Small intestine (tissue), 7 donors: ENCODE measurements around the gene AIPL1. TPM values are rescaled to one million over a fixed set of nuclear protein-coding genes. Genes with fewer than 3 reads are reported as not detected.

Experiments
- DNase-seq, 2 donors: peaks; one replicate each; pipeline versions ENCODE4 v3.0.0 to v3.0.0-alpha.2; 2013
- FAIRE-seq: peaks from 2 replicates; lab custom pipeline; 2012; peaks lifted over from hg19 to GRCh38; lab: Jason Lieb, UNC
- H3K27ac ChIP-seq, 3 donors: one replicate each; pipeline ENCODE4 v1.5.1; 2013; ENCODE audit warnings: low read length in 2 of 3, mild to moderate bottlenecking in 2 of 3, control low read depth in 1 of 3, inconsistent platforms in 1 of 3, low read depth in 1 of 3, moderate library complexity in 1 of 3
- H3K27me3 ChIP-seq, 3 donors: one replicate each; pipeline ENCODE4 v1.6.1; 2013; ENCODE audit warnings: low read length in 3 of 3, inconsistent platforms in 1 of 3; ENCODE audit not compliant: control insufficient read depth in 3 of 3, insufficient read depth in 3 of 3
- H3K36me3 ChIP-seq, 3 donors: one replicate each; pipeline ENCODE4 v1.6.1; 2013; ENCODE audit warnings: low read length in 3 of 3, inconsistent platforms in 1 of 3, low read depth in 1 of 3, mild to moderate bottlenecking in 1 of 3, moderate library complexity in 1 of 3; ENCODE audit not compliant: control insufficient read depth in 3 of 3, insufficient read depth in 2 of 3
- H3K4me1 ChIP-seq, 3 donors: one replicate each; pipeline ENCODE4 v1.6.1; 2013; ENCODE audit warnings: low read length in 2 of 3, inconsistent platforms in 1 of 3, low read depth in 1 of 3, mild to moderate bottlenecking in 1 of 3, moderate library complexity in 1 of 3; ENCODE audit not compliant: control insufficient read depth in 3 of 3, insufficient read depth in 2 of 3
- H3K4me3 ChIP-seq, 3 donors: one replicate each; pipeline ENCODE4 v1.5.1; 2013; ENCODE audit warnings: low read length in 3 of 3, control low read depth in 1 of 3, inconsistent platforms in 1 of 3, low read depth in 1 of 3, mild to moderate bottlenecking in 1 of 3, moderate library complexity in 1 of 3
- H3K9me3 ChIP-seq, 2 donors: one replicate each; pipeline ENCODE4 v1.6.1; 2013; ENCODE audit warnings: low read depth in 1 of 2, low read length in 1 of 2; ENCODE audit not compliant: control insufficient read depth in 2 of 2, insufficient read depth in 1 of 2
- WGBS, 3 donors: extraction: QIAGEN DNeasy Blood & Tissue Kit; methylation state at CpG; one replicate each; pipeline ENCODE4 v1.1.7; 2013; 5-methylcytosine and 5-hydroxymethylcytosine counted together
- polyA plus RNA-seq, 4 donors: library from polyadenylated mRNA; stranded (reverse) in 3 of 4; unstranded in 1 of 4; fragments of 200-250 nt in 3 of 4; fragments of 120-200 nt in 1 of 4; gene quantifications; one replicate each; pipeline versions ENCODE4 v1.2.1 to v1.2.3, GENCODE V29; 2013
- donor health status: healthy with polysubstance abuse.
- donor health status: control.
- donor health status: control.
- donor health status: Bipolar disorder and iron deficiency.
- donor health status: healthy.

AIPL1 gene
- polyA plus RNA-seq, 4 donors: not detected

DNA sequence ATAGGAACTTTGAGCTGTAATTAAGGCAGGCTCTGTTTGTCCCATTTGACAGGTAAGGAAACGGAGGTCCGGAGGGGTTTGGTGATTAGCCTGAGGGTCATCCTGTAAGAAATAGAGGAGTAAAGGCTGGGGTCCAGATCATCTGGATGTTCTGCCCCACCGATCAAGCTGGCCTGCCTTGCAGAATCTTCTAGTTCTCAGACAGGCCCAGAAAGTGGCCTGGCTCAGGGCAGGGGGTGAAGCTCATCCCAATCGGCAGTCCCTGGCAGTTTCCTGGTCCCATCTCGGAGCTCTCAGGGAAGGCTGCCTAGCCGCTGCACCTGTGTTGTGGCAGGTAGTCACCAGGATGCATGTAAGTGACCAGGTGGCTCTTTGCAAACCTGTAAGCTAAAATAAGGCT is 13.6 kb upstream of the AIPL1 start:
- DNase-seq (no peak), FAIRE-seq (no peak)
- Histone ChIP-seq H3K36me3 (peaks cover 0 to 15% (median 0%) of the 10 kb centered on the region in 3 donors), H3K9me3 (no peaks in the 10 kb centered on the region), H3K4me1 (no peaks in the 10 kb centered on the region), H3K27me3 (no peaks in the 10 kb centered on the region), H3K27ac (no peak overlapping the region), H3K4me3 (no peak overlapping the region)
- 93 to 96% (median 95%) methylated on average over 6 of the region's 6 CpGs for WGBS, 3 donors

DNA sequence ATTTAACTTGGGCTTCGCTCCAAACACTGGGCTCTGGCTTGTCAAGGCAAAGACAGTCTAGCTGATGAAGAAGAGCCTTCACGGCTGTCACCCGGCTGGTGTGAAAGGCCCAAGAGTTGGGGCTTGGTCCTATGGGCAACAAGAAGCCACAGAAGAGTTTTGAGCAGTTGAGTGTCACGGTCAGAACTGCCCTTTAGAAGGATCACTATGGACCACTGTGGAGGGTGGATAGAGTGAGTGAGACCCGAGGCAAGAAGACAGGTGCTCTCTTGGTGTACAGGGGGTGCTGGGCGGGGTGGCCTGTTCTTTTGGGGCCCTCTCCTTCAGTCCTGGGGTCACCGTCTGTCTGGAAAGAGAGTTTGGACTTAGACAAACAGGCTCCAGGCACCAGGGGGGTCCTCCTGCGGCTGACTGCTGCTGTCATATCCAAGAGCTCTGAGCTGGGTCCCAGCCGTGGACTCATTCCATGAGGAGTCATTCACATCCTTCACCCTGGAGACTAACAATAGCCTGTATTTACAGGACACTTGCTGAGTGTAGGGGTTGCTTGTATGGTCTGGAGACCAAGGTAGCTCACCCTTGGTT is 11.7 kb upstream of the AIPL1 start:
- Histone ChIP-seq H3K4me1 (no peaks in the 10 kb centered on the region), H3K4me3 (no peak overlapping the region), H3K9me3 (no peaks in the 10 kb centered on the region), H3K27ac (no peak overlapping the region), H3K36me3 (peaks cover 0 to 15% (median 0%) of the 10 kb centered on the region in 3 donors), H3K27me3 (no peaks in the 10 kb centered on the region)
- no peak for FAIRE-seq
- WGBS, 3 donors: 87 to 92% (median 90%) methylated on average over 9 of the region's 9 CpGs
- DNase-seq: no peak

GRCh38 chr17:6444571-6445335 is 9.8 kb upstream of the AIPL1 start:
- 32 to 37% (median 37%) methylated on average over 33 to 36 of the region's 36 CpGs for WGBS, 3 donors
- Histone ChIP-seq H3K4me1 (no peaks in the 10 kb centered on the region), H3K36me3 (peaks cover 0 to 15% (median 0%) of the 10 kb centered on the region in 3 donors), H3K27ac (no peak overlapping the region), H3K4me3 (peak overlapping the region in 2 of 3 donors; percentile 46 to 56), H3K27me3 (no peaks in the 10 kb centered on the region), H3K9me3 (no peaks in the 10 kb centered on the region)
- no peak for DNase-seq
- FAIRE-seq: no peak

DNA sequence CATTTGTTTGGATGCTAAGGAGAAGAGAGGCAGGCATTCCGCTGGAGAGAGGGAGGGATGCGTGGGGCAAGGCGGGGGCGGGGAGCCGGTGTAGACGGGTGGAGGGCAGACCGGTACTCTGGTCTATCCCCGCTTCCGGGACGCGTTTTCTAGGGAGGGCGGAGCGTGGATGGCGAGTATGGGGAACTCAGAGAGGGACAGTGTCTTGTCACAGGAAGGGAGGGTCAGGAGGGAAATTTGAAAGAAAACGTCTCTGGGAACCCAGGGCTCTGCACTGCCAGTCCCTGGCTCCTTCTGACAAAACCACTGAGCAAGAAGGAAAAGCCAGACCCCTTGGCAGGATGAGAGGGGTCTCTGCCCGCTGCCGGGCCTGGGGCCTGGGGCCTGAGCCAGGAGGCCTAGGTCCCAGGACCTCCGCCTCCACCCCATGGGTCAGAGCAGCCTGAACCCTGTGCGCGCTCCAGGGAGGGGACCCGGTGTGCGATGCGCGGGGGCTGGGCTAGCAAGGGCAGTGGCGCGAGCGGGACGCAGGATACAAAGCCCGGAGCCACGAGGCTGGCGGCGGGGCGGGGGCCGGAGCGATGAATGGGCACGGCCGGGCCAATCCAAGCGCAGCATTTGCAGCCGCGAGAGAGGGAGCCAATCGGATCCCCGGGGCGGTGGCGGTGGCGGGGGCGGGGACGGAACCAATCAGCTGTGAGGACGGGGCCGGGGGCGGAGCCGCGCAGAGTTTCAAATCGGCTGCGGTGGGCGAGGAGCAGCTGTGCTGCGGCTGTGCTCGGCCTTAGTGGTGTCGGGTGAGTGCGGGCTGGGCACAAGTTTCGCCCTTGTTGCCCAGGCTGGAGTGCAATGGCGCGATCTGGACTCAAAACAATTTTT is 9.0 kb upstream of the AIPL1 start, which contains the start of gene PIMREG:
Gene PIMREG, plus strand, starts transcription at position 764 of the 879 bp plus-strand sequence. CDS start 656 bp downstream, outside the sequence.
- no peaks in the 10 kb centered on the region for H3K4me1 ChIP-seq
- H3K27me3 ChIP-seq: no peaks in the 10 kb centered on the region
- peak within 1 kb of the TSS in 2 of 3 donors; percentile 48 to 75 for H3K27ac ChIP-seq
- H3K36me3 ChIP-seq: peaks cover 0 to 11% (median 0%) of the 10 kb centered on the region in 3 donors
- no peaks in the 10 kb centered on the region for H3K9me3 ChIP-seq
- DNase-seq (peak; percentile 92 to 99), FAIRE-seq (no peak)
- peak within 1 kb of the TSS; percentile 46 to 56 (median 46) for H3K4me3 ChIP-seq
- WGBS, 3 donors: 1% methylated on average over 59 to 62 of the region's 62 CpGs

DNA sequence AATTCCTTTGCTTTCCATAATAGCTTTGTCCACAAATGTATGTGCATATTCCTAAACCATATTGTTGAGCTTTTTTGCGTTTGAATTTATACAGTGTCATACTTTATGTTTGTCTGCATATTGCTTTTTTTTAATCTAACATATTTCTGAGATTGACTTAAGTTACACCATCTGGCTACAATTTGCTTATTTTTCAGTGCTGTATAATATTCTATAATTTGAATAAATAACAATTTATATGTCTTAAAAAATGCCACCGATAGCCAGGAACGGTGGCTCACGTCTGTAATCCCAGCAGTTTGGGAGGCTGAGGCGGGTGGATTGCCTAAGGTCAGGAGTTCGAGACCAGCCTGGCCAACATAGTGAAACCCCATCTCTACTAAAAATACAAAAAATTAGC is 7.9 kb upstream of the AIPL1 start:
- Histone ChIP-seq H3K27me3 (no peaks in the 10 kb centered on the region), H3K4me3 (no peak overlapping the region), H3K9me3 (no peaks in the 10 kb centered on the region), H3K36me3 (peaks cover 0 to 5% (median 0%) of the 10 kb centered on the region in 3 donors), H3K4me1 (no peaks in the 10 kb centered on the region), H3K27ac (no peak overlapping the region)
- DNase-seq: no peak
- FAIRE-seq: no peak
- WGBS, 3 donors: 57 to 63% (median 61%) methylated on average over 6 of the region's 6 CpGs

DNA sequence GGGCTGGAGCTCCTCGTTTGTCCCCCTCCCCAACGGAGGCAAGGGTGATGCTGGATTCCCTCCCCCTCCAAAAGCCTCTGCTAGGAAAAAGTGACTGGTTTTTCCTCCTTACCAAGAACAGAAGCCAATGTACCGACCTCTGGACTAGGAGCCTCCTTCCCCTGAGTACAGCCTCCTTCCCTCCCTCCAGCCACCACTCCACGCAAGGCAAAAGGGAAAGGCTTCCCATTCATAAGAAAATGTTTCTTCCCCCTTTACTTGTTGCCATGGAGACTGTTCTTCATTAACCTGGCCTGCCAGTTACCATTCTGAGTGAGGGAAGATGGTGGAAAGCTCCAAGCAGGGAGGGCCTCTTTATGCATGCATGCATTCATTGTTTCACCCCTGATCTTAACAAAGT is 5.0 kb upstream of the AIPL1 start:
- H3K4me1 ChIP-seq: no peaks in the 10 kb centered on the region

GRCh38 chr17:6437956-6438355 is 3.0 kb upstream of the AIPL1 start:
- H3K4me1 ChIP-seq: no peaks in the 10 kb centered on the region
- H3K27me3 ChIP-seq: peaks cover 0 to 4% (median 4%) of the 10 kb centered on the region in 3 donors
- no peak overlapping the region for H3K27ac ChIP-seq
- H3K9me3 ChIP-seq: no peaks in the 10 kb centered on the region
- DNase-seq (no peak), FAIRE-seq (no peak)
- WGBS, 3 donors: 31 to 61% (median 40%) methylated on average over 3 of the region's 3 CpGs
- H3K4me3 ChIP-seq: no peak overlapping the region
- H3K36me3 ChIP-seq: no peaks in the 10 kb centered on the region

More for the DNA sequence above, 5.0 kb upstream of the AIPL1 start:
- WGBS, 3 donors: 32 to 48% (median 43%) methylated on average over 4 of the region's 4 CpGs
- no peak overlapping the region for H3K4me3 ChIP-seq
- FAIRE-seq: no peak
- H3K27me3 ChIP-seq: peaks cover 0 to 4% (median 4%) of the 10 kb centered on the region in 3 donors
- no peaks in the 10 kb centered on the region for H3K36me3 ChIP-seq
- DNase-seq: peak in 1 of 2 donors; percentile 51
- no peak overlapping the region for H3K27ac ChIP-seq
- H3K9me3 ChIP-seq: no peaks in the 10 kb centered on the region

GRCh38 chr17:6437466-6437865 is 2.5 kb upstream of the AIPL1 start:
- no peaks in the 10 kb centered on the region for H3K36me3 ChIP-seq
- no peaks in the 10 kb centered on the region for H3K4me1 ChIP-seq
- no peaks in the 10 kb centered on the region for H3K9me3 ChIP-seq
- H3K27me3 ChIP-seq: peaks cover 0 to 4% (median 4%) of the 10 kb centered on the region in 3 donors
- DNase-seq (no peak), FAIRE-seq (no peak)
- H3K4me3 ChIP-seq: no peak overlapping the region
- 18 to 30% (median 21%) methylated on average over 4 of the region's 4 CpGs for WGBS, 3 donors
- H3K27ac ChIP-seq: no peak overlapping the region
